SU-DHL-6 (cell line): ENCODE results near the gene CREB5.

ENCODE experiments used
- H2AFZ ChIP-seq: fragments of 200-600 bp; sonication (generic); 2 replicates; pipeline ENCODE4 v1.6.1; 2014; ENCODE audit warnings: low read depth, mild to moderate bottlenecking, moderate library complexity, mixed read lengths, antibody characterized with exemption, low read length; ENCODE audit not compliant: severe bottlenecking
- H3F3A ChIP-seq: fragments of 200-600 bp; shearing (Covaris generic); 2 replicates; pipeline ENCODE4 v1.6.0; 2016; ENCODE audit warnings: antibody characterized with exemption, mild to moderate bottlenecking; ENCODE audit not compliant: insufficient read depth
- H3K27ac ChIP-seq: fragments of 200-600 bp; sonication (generic); 2 replicates; pipeline ENCODE4 v1.5.1; 2016; ENCODE audit warnings: low read depth, mild to moderate bottlenecking, low read length, moderate library complexity, mixed read lengths
- H3K27me3 ChIP-seq: fragments of 200-600 bp; sonication (generic), shearing (Covaris generic); 2 replicates; pipeline ENCODE4 v1.6.0; 2014; ENCODE audit warnings: mild to moderate bottlenecking, low read length
- H3K36me3 ChIP-seq: fragments of 200-600 bp; sonication (generic); 2 replicates; pipeline ENCODE4 v1.6.1; 2014; ENCODE audit warnings: mild to moderate bottlenecking, low read length, mixed read lengths
- H3K4me2 ChIP-seq: fragments of 300-600, 200-600 bp; shearing (Covaris generic), sonication (generic); 2 replicates; pipeline ENCODE4 v1.6.0; 2014; ENCODE audit warnings: low read length, low read depth, mild to moderate bottlenecking; ENCODE audit not compliant: poor library complexity, severe bottlenecking
- H3K4me3 ChIP-seq: fragments of 200-600 bp; sonication (generic); 2 replicates; pipeline ENCODE4 v1.5.1; 2014; ENCODE audit warnings: antibody characterized with exemption, low read length, mild to moderate bottlenecking, mixed read lengths; ENCODE audit not compliant: insufficient read depth, poor library complexity, severe bottlenecking
- H3K79me2 ChIP-seq: fragments of 200-600 bp; sonication (generic); 2 replicates; pipeline ENCODE4 v1.6.1; 2014; ENCODE audit warnings: mild to moderate bottlenecking, low read length, moderate library complexity; ENCODE audit not compliant: insufficient read depth
- H3K9ac ChIP-seq: fragments of 200-600 bp; sonication (generic); 2 replicates; pipeline ENCODE4 v1.7.0; 2014; ENCODE audit warnings: mild to moderate bottlenecking, low read length
- H3K9me2 ChIP-seq: fragments of 200-600 bp; sonication (generic); replicated peaks from 2 replicates; pipeline ENCODE4 v1.6.1; 2014; ENCODE audit warnings: low read length; ENCODE audit not compliant: insufficient read depth
- H3K9me3 ChIP-seq: fragments of 200-600 bp; sonication (generic); 2 replicates; pipeline ENCODE4 v1.6.1; 2014; ENCODE audit warnings: low read length, mixed read lengths; ENCODE audit not compliant: insufficient read depth
- H4K20me1 ChIP-seq: fragments of 200-600 bp; sonication (generic); 2 replicates; pipeline ENCODE4 v1.6.1; 2014; ENCODE audit warnings: low read depth, mild to moderate bottlenecking, antibody characterized with exemption, low read length, moderate library complexity, mixed read lengths
- EZH2phosphoT487 ChIP-seq: fragments of 200-600 bp; sonication (generic), shearing (Covaris generic); conservative IDR thresholded peaks from 2 replicates; pipeline ENCODE4 v1.6.1; 2018; ENCODE audit warnings: mild to moderate bottlenecking, antibody characterized with exemption, low read length, moderate library complexity, mixed read lengths
- TF ChIP-seq, protein P1 (sequence below): fragments of 200-600 bp; sonication (generic); IDR thresholded peaks from one replicate; pipeline ENCODE4 v1.5.1; 2017; ENCODE audit warnings: antibody characterized with exemption, mild to moderate bottlenecking, low read length, moderate library complexity; ENCODE audit not compliant: insufficient read depth, poor library complexity, severe bottlenecking

Gene CREB5

GRCh38 chr7:28695300-28696295 lies 283.3 kb downstream of the CREB5 start:
- Histone ChIP-seq H3K4me2 (no peak overlapping the region), H3K36me3 (no peaks in the 10 kb centered on the region), H3K9me3 (no peaks in the 10 kb centered on the region), H3K27ac (no peak overlapping the region), H4K20me1 (no peaks in the 10 kb centered on the region; the same call in 1 of the 2 replicates), H3K79me2 (peaks cover 11% of the 10 kb centered on the region; the same call in 1 of the 2 replicates), H2AFZ (no peak overlapping the region), H3K9me2 (no peaks in the 10 kb centered on the region), H3F3A (peaks cover 12% of the 10 kb centered on the region; the same call in 1 of the 2 replicates), H3K27me3 (no peaks in the 10 kb centered on the region), H3K4me3 (no peak overlapping the region), H3K9ac (no peak overlapping the region)
- no peak for TF ChIP-seq EZH2phosphoT487
- TF ChIP-seq, protein P1, sequence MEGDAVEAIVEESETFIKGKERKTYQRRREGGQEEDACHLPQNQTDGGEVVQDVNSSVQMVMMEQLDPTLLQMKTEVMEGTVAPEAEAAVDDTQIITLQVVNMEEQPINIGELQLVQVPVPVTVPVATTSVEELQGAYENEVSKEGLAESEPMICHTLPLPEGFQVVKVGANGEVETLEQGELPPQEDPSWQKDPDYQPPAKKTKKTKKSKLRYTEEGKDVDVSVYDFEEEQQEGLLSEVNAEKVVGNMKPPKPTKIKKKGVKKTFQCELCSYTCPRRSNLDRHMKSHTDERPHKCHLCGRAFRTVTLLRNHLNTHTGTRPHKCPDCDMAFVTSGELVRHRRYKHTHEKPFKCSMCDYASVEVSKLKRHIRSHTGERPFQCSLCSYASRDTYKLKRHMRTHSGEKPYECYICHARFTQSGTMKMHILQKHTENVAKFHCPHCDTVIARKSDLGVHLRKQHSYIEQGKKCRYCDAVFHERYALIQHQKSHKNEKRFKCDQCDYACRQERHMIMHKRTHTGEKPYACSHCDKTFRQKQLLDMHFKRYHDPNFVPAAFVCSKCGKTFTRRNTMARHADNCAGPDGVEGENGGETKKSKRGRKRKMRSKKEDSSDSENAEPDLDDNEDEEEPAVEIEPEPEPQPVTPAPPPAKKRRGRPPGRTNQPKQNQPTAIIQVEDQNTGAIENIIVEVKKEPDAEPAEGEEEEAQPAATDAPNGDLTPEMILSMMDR = no peak

DNA sequence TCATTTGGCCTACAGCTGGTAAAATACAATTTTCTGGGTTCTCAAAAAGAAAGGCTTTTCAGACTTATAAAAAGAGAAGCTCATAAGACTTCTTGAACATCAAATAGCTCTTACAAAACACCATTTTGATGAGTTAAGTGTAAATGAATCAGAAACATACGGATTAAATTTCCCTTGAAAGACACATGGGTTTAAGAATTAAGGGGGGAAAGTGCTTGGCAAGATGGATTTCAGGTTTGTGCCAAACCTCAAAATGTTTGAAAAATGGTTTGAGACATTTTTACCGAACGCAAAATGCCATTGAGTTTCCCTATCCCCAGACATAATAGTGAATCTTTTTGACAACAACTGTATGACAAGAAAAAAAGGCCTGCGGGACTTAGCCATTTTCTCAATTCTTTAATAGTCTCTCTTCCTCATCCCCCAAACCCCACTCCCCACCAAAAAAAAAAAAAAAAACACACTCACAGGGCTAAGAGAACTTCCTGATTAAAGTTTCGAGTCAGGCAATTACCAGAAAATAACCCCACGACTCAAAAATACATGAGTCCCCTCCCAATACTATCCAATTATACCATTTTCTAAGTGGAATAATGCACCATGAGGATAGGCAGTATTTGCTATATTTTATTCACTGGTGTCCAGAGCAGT lies 285.7 kb downstream of the CREB5 start:
- Histone ChIP-seq H3K4me2 (peak overlapping the region; percentile 32), H3K27me3 (no peaks in the 10 kb centered on the region), H2AFZ (no peak overlapping the region)

DNA sequence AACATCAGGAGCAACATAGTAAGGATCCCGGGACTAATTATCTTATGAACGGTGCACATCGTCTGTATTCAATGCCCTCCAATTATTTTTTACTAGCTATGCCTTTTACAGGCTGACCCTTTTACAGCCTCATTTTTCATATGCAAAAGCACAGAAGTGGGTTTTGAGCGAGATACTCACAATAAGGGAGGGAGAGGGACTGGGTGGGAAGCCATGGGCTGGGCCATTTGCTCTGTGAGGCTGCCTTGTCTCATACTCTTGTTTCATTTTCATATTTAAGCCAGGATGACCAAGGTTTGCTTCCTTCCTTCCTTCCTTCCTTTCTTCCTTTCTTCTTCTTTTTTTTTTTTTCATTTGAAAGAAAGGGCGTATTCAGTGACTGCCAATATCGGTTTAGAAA lies 286.5 kb downstream of the CREB5 start:
- H3K9ac ChIP-seq = no peak overlapping the region
- 0 out of 2 replicates have a peak, but pooled peaks cover 3% of the 10 kb centered on the region for H3K36me3 ChIP-seq
- H3K27ac ChIP-seq = peak overlapping the region; percentile 54; the same call in 1 of the 2 replicates
- H2AFZ ChIP-seq = no peak overlapping the region
- peak overlapping the region; percentile 32 for H3K4me2 ChIP-seq
- no peaks in the 10 kb centered on the region for H3K9me3 ChIP-seq
- no peaks in the 10 kb centered on the region for H3K27me3 ChIP-seq
- H3K9me2 ChIP-seq = no peaks in the 10 kb centered on the region
- no peaks in the 10 kb centered on the region; the same call in 1 of the 2 replicates for H4K20me1 ChIP-seq
- peaks cover 15% of the 10 kb centered on the region; the same call in 1 of the 2 replicates for H3F3A ChIP-seq
- TF ChIP-seq, protein P1 = no peak
- peaks cover 11% of the 10 kb centered on the region; the same call in 1 of the 2 replicates for H3K79me2 ChIP-seq
- no peak overlapping the region for H3K4me3 ChIP-seq

More for the DNA sequence above, 285.7 kb downstream of the CREB5 start:
- H3K9me2 ChIP-seq = no peaks in the 10 kb centered on the region
- no peaks in the 10 kb centered on the region for H3K9me3 ChIP-seq
- 0 out of 2 replicates have a peak overlapping the region, but pooled peaks have one; percentile 11 for H3K9ac ChIP-seq
- H3K36me3 ChIP-seq = no peaks in the 10 kb centered on the region
- peaks cover 11% of the 10 kb centered on the region; the same call in 1 of the 2 replicates for H3K79me2 ChIP-seq
- H3F3A ChIP-seq = peaks cover 15% of the 10 kb centered on the region; the same call in 1 of the 2 replicates
- no peaks in the 10 kb centered on the region; the same call in 1 of the 2 replicates for H4K20me1 ChIP-seq
- H3K27ac ChIP-seq = peak overlapping the region; percentile 54
- no peak overlapping the region for H3K4me3 ChIP-seq
- TF ChIP-seq, protein P1 = no peak
- no peak for TF ChIP-seq EZH2phosphoT487
